Stimulated activated CD4-positive, alpha-beta T cell treated with anti-CD3 and anti-CD28 coated beads, Interleukin-4, amount 100 ng/mL, for 24 hours (primary cell): ENCODE results near the gene AKIRIN1.
"Not testable (repeated sequence)": the region's sequence is repeated elsewhere in the genome, so short reads cannot be mapped to it uniquely, and the experiment has no call there.

Source experiments
- DNase-seq: peaks from one replicate; pipeline ENCODE4 v3.0.0-alpha.2; 2020

Gene AKIRIN1

DNA sequence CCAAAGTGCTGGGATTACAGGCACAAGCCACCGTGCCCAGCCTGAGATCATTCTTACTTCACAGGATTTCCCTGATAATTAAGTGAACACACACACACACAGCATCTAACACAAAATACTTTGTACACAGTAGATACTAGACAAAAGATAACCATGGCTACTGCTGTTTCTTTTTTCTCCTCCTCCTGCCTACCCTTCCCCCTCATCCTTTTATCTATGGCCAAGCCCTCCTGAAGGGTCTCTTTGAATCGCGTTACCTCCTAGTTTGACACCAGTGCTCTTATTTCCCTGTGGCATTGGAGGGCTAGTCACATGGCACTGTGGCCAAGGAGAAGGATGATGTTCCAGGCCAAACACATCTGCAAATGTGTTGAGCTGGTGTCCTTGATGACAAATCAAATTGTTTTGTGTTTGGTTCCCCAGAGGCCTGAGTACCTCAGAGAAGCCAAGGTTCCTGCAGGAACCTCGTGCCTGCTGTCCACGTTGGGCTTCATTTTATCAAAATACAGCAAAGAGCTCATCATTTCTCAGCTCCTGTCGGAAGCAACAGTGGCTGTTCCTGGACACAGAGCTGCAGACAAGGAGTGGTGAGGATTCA is 55.6 kb downstream of the AKIRIN1 start:
- DNase-seq, result no peak

DNA sequence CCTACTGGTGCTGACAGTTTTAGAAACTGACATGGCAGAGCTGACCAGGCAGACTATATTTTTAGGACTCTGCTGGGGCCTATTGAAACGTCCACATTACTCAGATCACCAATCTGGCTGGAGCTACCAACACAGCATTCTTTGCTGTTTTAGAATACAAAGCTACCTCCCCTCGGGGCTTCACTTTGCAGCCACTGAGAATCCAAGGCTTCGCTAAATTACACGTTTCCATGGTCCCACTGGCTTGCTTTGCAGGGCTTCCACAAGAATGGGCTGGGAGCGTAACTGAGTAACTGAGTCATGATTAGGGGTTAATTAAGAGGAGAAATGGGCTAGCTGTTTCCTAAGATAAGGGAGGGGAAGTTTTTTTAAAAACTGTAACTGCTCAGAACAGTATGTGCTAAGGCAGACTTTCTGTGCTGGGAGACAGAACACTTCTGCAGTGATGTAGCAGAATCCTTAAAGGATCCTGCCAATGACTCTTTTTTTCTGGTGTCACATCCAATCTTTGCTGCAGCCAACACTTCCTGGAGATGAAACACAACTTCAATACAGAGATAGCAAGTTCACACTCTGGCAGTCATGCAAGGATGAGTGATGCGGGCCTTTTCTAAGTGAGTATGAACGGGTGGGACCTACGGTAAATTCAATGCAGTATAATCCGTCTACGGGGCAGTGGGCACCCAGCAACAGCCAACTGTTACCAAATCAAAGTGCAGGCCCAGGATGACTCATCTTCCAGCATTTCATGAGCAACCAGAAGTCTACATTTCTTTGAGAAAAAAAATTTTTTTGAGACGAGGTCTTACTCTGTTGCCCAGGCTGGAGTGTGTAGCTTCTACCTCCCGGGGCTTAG is 56.5 kb downstream of the AKIRIN1 start:
- DNase-seq, result no peak

DNA sequence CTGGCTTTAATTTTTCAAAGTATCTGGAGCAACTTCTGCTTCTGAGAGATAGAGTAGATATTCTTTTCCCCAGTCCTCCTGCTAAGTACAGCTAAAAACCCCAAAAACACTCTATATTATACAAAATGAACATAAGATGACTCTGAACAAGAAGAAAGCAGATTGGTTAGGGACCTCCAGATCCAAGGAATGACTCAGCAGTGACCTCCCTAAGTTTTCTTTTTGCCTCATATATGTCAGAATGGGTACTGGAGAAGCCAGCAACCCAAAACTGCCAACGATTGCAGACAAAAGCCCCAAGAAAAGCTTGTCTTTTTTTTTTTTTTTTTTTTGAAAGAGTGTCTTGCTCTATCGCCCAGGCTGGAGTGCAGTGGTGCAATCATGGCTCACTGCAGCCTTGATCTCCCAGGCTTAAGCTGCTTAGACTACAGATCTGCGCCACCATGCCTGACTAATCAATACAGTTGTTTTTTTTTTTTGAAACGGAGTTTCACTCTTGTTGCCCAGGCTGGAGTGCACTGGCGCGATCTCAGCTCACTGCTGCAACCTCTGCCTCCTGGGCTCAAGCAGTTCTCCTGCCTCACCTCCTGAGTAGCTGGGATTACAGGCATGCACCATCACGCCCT is 57.8 kb downstream of the AKIRIN1 start:
- no peak for DNase-seq

DNA sequence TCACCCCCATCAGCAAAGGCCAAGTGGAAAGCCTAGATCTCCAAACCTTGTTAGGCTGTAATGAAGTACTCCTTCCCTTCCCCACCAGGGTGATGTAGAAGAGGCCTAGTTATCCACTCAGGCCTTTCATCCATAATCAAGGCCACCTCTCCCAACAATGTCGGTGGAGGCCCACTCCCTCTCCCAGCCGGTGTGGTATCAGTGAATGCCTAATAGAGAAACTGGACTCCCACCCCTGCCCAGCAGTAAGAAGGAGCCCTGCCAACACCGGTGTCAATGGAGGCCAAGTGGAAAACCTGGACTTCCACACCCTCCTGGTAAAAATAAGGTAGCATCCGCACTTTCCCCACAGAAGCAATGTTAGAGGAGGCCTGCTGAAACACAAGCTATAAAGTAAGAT is 58.9 kb downstream of the AKIRIN1 start:
- DNase-seq, result no peak

GRCh38 chr1:39051193-39051850 is 60.2 kb downstream of the AKIRIN1 start:
- not testable (repeated sequence) for DNase-seq

DNA sequence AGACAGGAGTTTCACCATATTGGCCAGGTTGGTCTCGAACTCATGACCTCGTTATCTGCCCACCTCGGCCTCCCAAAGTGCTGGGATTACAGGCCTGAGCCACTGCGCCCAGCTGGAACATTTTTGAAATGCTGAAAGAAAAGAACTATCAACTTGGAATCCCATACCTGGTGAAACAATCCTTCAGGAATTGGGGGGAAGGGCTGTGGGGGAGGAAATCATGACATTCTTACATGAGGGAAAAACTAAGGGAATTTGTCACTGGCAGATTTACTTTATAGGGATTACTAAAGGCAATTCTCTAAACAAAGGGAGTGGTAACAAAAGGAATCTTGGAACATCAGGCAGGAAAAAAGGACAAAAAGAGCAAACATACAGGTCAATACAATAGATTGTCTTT is 60.9 kb downstream of the AKIRIN1 start:
- DNase-seq, result no peak

DNA sequence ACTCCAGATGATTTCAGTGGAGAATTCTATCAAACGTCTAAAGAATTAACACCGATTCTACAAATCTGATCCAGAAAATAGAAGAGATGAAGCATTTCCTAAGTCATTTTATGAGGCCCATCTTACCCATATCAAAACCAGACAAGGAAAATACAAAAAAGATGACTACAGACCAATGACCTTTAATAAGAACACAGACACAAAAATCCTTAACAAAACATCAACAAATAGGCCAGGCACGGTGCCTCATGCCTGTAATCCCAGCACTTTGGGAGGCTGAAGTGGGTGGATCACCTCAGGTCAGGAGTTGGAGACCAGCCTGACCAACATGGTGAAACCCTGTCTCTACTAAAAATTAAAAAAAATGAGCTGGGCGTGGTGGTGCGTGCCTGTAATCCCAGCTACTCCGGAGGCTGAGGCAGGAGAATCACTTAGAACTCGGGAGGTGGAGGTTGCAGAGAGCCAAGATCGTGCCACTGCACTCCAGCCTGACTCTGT is 64.2 kb downstream of the AKIRIN1 start:
- not testable (repeated sequence) for DNase-seq
